ENCODE measurements around the gene EXO1.
"Not testable (repeated sequence)": the region's sequence is repeated elsewhere in the genome, so short reads cannot be mapped to it uniquely, and the experiment has no call there.

EXO1 gene

DNA sequence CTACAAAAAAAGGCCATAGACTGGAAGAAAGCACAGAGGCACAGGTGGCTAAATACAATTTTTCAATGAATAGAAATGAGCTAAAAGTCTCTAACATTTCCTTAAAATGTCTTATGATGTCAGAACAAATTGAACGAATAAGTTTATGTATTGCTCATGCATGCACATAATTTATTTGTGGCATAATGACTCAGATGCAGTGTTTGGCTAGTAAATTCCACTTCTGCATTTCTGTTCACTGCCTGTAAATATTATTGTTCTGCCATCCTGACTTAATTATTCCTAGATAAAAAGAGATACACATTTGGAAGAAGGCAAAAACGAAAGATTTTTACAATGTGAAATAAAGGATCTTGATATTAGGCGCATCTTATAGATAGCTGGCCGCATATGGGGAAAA is 26.6 kb upstream of the EXO1 start:
- Histone ChIP-seq H3K4me3 (replicated peaks; ENCODE audit: insufficient read depth, low read length) (no peak overlapping the region), H3K27me3 (ENCODE audit: insufficient read depth, poor library complexity, severe bottlenecking) (no peaks in the 10 kb centered on the region), H3K27ac (replicated peaks) (no peak overlapping the region)
- TF ChIP-seq POLR2AphosphoS5 (IDR thresholded peaks at IDR 0.05; ENCODE audit: low read depth) (no peak), SPI1 (IDR thresholded peaks at IDR 0.05; ENCODE audit: borderline replicate concordance, low read depth) (peak; percentile 55)
- no peak for DNase-seq (ENCODE audit: low read depth in 1 of 2, low spot score in 1 of 2)

GRCh38 chr1:241822846-241823245 is 25.2 kb upstream of the EXO1 start:
- TF ChIP-seq GABPA (IDR thresholded peaks at IDR 0.05; ENCODE audit: low read depth) (no peak), POLR2AphosphoS5 (IDR thresholded peaks at IDR 0.05; ENCODE audit: low read depth) (no peak), SPI1 (IDR thresholded peaks at IDR 0.05; ENCODE audit: borderline replicate concordance, low read depth) (no peak)
- TF ChIP-seq, protein P1, sequence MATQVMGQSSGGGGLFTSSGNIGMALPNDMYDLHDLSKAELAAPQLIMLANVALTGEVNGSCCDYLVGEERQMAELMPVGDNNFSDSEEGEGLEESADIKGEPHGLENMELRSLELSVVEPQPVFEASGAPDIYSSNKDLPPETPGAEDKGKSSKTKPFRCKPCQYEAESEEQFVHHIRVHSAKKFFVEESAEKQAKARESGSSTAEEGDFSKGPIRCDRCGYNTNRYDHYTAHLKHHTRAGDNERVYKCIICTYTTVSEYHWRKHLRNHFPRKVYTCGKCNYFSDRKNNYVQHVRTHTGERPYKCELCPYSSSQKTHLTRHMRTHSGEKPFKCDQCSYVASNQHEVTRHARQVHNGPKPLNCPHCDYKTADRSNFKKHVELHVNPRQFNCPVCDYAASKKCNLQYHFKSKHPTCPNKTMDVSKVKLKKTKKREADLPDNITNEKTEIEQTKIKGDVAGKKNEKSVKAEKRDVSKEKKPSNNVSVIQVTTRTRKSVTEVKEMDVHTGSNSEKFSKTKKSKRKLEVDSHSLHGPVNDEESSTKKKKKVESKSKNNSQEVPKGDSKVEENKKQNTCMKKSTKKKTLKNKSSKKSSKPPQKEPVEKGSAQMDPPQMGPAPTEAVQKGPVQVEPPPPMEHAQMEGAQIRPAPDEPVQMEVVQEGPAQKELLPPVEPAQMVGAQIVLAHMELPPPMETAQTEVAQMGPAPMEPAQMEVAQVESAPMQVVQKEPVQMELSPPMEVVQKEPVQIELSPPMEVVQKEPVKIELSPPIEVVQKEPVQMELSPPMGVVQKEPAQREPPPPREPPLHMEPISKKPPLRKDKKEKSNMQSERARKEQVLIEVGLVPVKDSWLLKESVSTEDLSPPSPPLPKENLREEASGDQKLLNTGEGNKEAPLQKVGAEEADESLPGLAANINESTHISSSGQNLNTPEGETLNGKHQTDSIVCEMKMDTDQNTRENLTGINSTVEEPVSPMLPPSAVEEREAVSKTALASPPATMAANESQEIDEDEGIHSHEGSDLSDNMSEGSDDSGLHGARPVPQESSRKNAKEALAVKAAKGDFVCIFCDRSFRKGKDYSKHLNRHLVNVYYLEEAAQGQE (IDR thresholded peaks at IDR 0.05; ENCODE audit: insufficient replicate concordance, low read depth) = no peak
- TF ChIP-seq, protein P2, sequence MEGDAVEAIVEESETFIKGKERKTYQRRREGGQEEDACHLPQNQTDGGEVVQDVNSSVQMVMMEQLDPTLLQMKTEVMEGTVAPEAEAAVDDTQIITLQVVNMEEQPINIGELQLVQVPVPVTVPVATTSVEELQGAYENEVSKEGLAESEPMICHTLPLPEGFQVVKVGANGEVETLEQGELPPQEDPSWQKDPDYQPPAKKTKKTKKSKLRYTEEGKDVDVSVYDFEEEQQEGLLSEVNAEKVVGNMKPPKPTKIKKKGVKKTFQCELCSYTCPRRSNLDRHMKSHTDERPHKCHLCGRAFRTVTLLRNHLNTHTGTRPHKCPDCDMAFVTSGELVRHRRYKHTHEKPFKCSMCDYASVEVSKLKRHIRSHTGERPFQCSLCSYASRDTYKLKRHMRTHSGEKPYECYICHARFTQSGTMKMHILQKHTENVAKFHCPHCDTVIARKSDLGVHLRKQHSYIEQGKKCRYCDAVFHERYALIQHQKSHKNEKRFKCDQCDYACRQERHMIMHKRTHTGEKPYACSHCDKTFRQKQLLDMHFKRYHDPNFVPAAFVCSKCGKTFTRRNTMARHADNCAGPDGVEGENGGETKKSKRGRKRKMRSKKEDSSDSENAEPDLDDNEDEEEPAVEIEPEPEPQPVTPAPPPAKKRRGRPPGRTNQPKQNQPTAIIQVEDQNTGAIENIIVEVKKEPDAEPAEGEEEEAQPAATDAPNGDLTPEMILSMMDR (IDR thresholded peaks at IDR 0.05; ENCODE audit: insufficient read depth, low read length) = no peak

GRCh38 chr1:241823925-241824324 is 24.1 kb upstream of the EXO1 start:
- TF ChIP-seq SPI1 (IDR thresholded peaks at IDR 0.05; ENCODE audit: borderline replicate concordance, low read depth) (no peak), POLR2AphosphoS5 (IDR thresholded peaks at IDR 0.05; ENCODE audit: low read depth) (no peak), GABPA (IDR thresholded peaks at IDR 0.05; ENCODE audit: low read depth) (no peak; the same call in 1 of the 2 replicates)
- TF ChIP-seq, protein P1 (IDR thresholded peaks at IDR 0.05; ENCODE audit: insufficient replicate concordance, low read depth) = no peak
- TF ChIP-seq, protein P2 (IDR thresholded peaks at IDR 0.05; ENCODE audit: insufficient read depth, low read length) = no peak
- no peaks in the 10 kb centered on the region for H3K27me3 ChIP-seq (ENCODE audit: insufficient read depth, poor library complexity, severe bottlenecking)
- H3K4me3 ChIP-seq (replicated peaks; ENCODE audit: insufficient read depth, low read length) = no peak overlapping the region
- DNase-seq (ENCODE audit: low read depth in 1 of 2, low spot score in 1 of 2) = no peak
- no peak overlapping the region for H3K27ac ChIP-seq (replicated peaks)

More at GRCh38 chr1:241822846-241823245, 25.2 kb upstream of the EXO1 start:
- DNase-seq (ENCODE audit: low read depth in 1 of 2, low spot score in 1 of 2) = no peak
- H3K27ac ChIP-seq (replicated peaks) = no peak overlapping the region
- no peak overlapping the region for H3K4me3 ChIP-seq (replicated peaks; ENCODE audit: insufficient read depth, low read length)
- no peaks in the 10 kb centered on the region for H3K27me3 ChIP-seq (ENCODE audit: insufficient read depth, poor library complexity, severe bottlenecking)

- H3K27me3 ChIP-seq (ENCODE audit: insufficient read depth, poor library complexity, severe bottlenecking) = no peaks in the 10 kb centered on the region
- no peak for DNase-seq (ENCODE audit: low read depth in 1 of 2, low spot score in 1 of 2)
- H3K4me3 ChIP-seq (replicated peaks; ENCODE audit: insufficient read depth, low read length) = no peak overlapping the region
- TF ChIP-seq, protein P2 (IDR thresholded peaks at IDR 0.05; ENCODE audit: insufficient read depth, low read length) = no peak
- TF ChIP-seq, protein P1 (IDR thresholded peaks at IDR 0.05; ENCODE audit: insufficient replicate concordance, low read depth) = no peak
- TF ChIP-seq SPI1 (IDR thresholded peaks at IDR 0.05; ENCODE audit: borderline replicate concordance, low read depth) = no peak
- no peak for TF ChIP-seq GABPA (IDR thresholded peaks at IDR 0.05; ENCODE audit: low read depth)
- no peak for TF ChIP-seq POLR2AphosphoS5 (IDR thresholded peaks at IDR 0.05; ENCODE audit: low read depth)
- H3K27ac ChIP-seq (replicated peaks) = no peak overlapping the region
Observed at GRCh38 chr1:241825581-241825980, 22.4 kb upstream of the EXO1 start.

- H3K27ac ChIP-seq (replicated peaks); DNase-seq (ENCODE audit: low read depth in 1 of 2, low spot score in 1 of 2); H3K4me3 ChIP-seq (replicated peaks; ENCODE audit: insufficient read depth, low read length); H3K27me3 ChIP-seq (ENCODE audit: insufficient read depth, poor library complexity, severe bottlenecking): not testable (repeated sequence)
Observed at GRCh38 chr1:241826613-241827012, 21.4 kb upstream of the EXO1 start.

All from HL-60 (cell line).